RWPE2 (cell line): ENCODE results near the gene SLC17A7.

Experiments
- ATAC-seq: fragments of 200-7000 bp; cut with Tn5 transposase; 3 replicates; pipeline ENCODE4 v1.9.1; 2021; ENCODE audit warnings: low read depth
- DNase-seq: peaks from one replicate; pipeline ENCODE4 v3.0.0-alpha.2; 2020; ENCODE audit warnings: low spot score
- H3K27ac ChIP-seq: fragments of 450-650 bp; 2 replicates; pipeline ENCODE4 v1.5.1; 2017; ENCODE audit warnings: mild to moderate bottlenecking; ENCODE audit not compliant: poor library complexity, severe bottlenecking
- H3K27me3 ChIP-seq: fragments of 250-450 bp; sonication (Bioruptor Pico); 2 replicates; pipeline ENCODE4 v1.5.1; 2021; ENCODE audit warnings: mild to moderate bottlenecking, moderate library complexity; ENCODE audit not compliant: insufficient read depth, poor library complexity, severe bottlenecking
- H3K36me3 ChIP-seq: fragments of 250-450 bp; sonication (Bioruptor Pico); 2 replicates; pipeline ENCODE4 v1.5.1; 2020; ENCODE audit warnings: low read depth, mild to moderate bottlenecking, moderate library complexity
- H3K4me1 ChIP-seq: fragments of 250-450 bp; sonication (Bioruptor Pico); 2 replicates; pipeline ENCODE4 v1.5.1; 2021; ENCODE audit warnings: mild to moderate bottlenecking, moderate library complexity; ENCODE audit not compliant: insufficient read depth, poor library complexity, severe bottlenecking
- H3K4me3 ChIP-seq: fragments of 250-450 bp; sonication (Bioruptor Pico); 2 replicates; pipeline ENCODE4 v1.5.1; 2021; ENCODE audit warnings: mild to moderate bottlenecking, moderate library complexity; ENCODE audit not compliant: severe bottlenecking
- H3K9me3 ChIP-seq: fragments of 250-450 bp; sonication (Bioruptor Pico); 2 replicates; pipeline ENCODE4 v1.5.1; 2021; ENCODE audit warnings: mild to moderate bottlenecking, moderate library complexity; ENCODE audit not compliant: severe bottlenecking
- TF ChIP-seq, protein P1 (sequence below): fragments of 450-650 bp; IDR thresholded peaks from one replicate; pipeline ENCODE4 v1.5.1; 2017; ENCODE audit warnings: mild to moderate bottlenecking, moderate library complexity; ENCODE audit not compliant: poor library complexity, severe bottlenecking

SLC17A7 gene

DNA sequence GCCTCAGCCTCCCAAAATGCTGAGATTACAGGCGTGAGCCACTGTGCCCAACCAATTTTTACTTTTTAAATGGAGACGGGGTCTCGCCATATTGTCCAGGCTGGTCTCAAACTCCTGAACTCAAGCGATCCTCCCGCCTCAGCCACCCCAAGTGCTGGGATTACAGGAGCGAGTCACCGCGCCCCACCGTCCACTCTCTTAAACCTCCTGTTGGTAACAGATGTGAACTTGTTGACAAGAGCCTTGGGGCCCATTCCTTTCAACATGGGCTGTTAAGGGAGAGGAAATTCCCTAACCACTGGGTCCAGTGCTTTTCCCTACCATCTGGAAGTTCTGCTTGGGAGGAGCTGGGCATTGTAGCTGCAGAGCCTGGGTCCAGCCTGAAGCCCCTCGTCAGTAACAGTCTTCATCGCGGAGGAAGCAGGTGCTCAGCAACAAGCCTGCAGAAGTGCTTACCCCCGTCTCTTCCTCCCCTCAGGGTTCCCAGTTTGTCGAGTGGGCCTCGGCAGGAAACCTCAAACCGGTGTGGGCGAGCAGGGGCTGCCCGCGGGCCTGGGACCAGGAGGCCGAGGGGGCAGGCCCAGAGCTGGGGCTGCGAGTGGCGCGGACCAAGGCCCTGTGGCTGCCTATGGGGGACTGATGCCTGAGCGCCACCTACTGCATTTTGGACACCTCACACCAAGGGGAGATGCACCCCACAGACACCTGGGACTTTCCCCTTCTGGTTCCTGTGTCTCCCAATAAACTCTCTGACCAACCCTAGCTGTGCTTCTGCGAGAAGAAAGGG, 28.7 kb upstream of the SLC17A7 start:
- H3K4me1 ChIP-seq = peaks cover 6% of the 10 kb centered on the region
- no peaks in the 10 kb centered on the region for H3K36me3 ChIP-seq
- DNase-seq (no peak), ATAC-seq (no peak)
- no peak overlapping the region for H3K4me3 ChIP-seq
- TF ChIP-seq, protein P1, sequence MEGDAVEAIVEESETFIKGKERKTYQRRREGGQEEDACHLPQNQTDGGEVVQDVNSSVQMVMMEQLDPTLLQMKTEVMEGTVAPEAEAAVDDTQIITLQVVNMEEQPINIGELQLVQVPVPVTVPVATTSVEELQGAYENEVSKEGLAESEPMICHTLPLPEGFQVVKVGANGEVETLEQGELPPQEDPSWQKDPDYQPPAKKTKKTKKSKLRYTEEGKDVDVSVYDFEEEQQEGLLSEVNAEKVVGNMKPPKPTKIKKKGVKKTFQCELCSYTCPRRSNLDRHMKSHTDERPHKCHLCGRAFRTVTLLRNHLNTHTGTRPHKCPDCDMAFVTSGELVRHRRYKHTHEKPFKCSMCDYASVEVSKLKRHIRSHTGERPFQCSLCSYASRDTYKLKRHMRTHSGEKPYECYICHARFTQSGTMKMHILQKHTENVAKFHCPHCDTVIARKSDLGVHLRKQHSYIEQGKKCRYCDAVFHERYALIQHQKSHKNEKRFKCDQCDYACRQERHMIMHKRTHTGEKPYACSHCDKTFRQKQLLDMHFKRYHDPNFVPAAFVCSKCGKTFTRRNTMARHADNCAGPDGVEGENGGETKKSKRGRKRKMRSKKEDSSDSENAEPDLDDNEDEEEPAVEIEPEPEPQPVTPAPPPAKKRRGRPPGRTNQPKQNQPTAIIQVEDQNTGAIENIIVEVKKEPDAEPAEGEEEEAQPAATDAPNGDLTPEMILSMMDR = no peak
- H3K27ac ChIP-seq = no peak overlapping the region
- H3K27me3 ChIP-seq = no peaks in the 10 kb centered on the region
- H3K9me3 ChIP-seq = no peaks in the 10 kb centered on the region

DNA sequence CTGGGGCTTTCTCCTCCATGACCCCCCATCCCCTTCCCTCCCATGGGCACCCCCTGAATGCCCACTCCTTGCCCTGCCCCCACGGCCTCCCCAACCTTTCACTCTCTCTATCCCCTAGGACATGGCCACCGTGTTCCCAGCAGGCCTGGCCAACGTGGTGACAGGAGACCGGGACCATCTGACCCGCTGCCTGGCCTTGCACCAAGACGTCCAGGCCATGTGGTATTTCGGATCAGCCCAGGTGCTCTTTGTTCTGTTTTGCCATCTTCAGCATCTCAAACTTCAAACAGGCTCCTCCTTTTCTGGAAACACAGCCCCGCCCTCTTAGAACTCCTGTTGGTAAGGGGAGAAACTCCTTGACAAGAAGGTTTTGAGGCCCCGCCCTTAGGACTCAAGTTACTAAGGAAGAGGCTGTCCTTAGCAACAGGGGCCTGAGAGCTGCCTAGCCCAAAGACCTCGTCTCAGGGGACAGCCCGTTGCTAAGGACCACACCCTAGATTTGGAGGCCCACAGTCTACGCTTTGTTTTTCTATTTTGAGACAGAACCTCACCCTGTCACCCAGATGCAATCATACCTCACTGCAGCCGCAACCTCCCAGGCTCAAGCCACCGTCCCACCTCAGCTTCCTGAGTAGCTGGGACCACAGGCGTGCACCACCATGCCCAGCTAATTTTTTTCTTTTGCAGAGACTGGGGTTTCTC, 27.6 kb upstream of the SLC17A7 start:
- no peak for DNase-seq
- H3K27me3 ChIP-seq = no peaks in the 10 kb centered on the region
- H3K36me3 ChIP-seq = no peaks in the 10 kb centered on the region
- H3K4me1 ChIP-seq = peaks cover 6% of the 10 kb centered on the region
- H3K4me3 ChIP-seq = no peak overlapping the region
- TF ChIP-seq, protein P1 = no peak
- peak overlapping the region; percentile 41 for H3K27ac ChIP-seq
- ATAC-seq = peak; percentile 76
- no peaks in the 10 kb centered on the region for H3K9me3 ChIP-seq

DNA sequence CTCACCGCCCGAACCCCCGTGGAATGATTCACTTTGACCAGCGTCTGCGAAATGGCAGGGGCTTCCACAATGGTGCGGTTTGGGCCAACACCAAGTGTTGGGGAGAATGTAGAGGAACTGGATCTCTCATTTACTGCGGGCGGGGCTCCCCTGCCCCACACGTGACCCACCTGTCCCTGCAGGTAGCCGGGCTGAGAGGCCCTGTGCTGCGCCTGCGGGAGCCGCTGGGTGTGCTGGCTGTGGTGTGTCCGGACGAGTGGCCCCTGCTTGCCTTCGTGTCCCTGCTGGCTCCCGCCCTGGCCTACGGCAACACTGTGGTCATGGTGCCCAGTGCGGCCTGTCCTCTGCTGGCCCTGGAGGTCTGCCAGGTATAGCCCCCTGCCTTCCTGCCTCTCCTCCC, 26.9 kb upstream of the SLC17A7 start:
- Histone ChIP-seq H3K9me3 (no peaks in the 10 kb centered on the region), H3K4me3 (no peak overlapping the region), H3K4me1 (peaks cover 6% of the 10 kb centered on the region), H3K36me3 (no peaks in the 10 kb centered on the region), H3K27ac (peak overlapping the region; percentile 41), H3K27me3 (no peaks in the 10 kb centered on the region)
- DNase-seq (no peak), ATAC-seq (peak; percentile 53)
- TF ChIP-seq, protein P1 = no peak

DNA sequence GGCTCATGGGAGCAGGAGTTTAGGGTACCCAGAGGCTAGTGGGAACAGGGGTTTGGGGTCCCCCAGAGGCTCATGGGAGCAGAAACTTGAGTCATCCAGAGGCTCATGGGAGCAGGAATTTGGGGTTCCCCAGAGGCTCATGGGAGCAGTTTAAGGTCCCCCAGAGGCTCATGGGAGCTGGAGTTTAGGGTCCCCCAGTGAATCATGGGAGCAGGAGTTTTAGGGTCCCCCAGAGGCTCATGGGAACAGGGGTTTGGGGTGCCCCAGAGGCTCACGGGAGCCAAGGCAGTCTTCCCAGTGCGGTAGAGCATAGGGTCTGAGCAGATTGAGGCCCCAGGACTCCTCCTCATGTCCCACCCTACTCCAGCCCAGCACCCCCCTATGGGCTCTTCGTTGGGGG, 24.0 kb upstream of the SLC17A7 start:
- no peak for DNase-seq
- Histone ChIP-seq H3K36me3 (no peaks in the 10 kb centered on the region), H3K9me3 (no peaks in the 10 kb centered on the region), H3K27ac (no peak overlapping the region), H3K4me1 (peaks cover 6% of the 10 kb centered on the region), H3K4me3 (no peak overlapping the region), H3K27me3 (no peaks in the 10 kb centered on the region)
- TF ChIP-seq, protein P1 = no peak
- ATAC-seq = no peak
